ENCODE measurements around the gene CDK5RAP1.
"Not testable (repeated sequence)": the region's sequence is repeated elsewhere in the genome, so short reads cannot be mapped to it uniquely, and the experiment has no call there.

The CDK5RAP1 gene

DNA sequence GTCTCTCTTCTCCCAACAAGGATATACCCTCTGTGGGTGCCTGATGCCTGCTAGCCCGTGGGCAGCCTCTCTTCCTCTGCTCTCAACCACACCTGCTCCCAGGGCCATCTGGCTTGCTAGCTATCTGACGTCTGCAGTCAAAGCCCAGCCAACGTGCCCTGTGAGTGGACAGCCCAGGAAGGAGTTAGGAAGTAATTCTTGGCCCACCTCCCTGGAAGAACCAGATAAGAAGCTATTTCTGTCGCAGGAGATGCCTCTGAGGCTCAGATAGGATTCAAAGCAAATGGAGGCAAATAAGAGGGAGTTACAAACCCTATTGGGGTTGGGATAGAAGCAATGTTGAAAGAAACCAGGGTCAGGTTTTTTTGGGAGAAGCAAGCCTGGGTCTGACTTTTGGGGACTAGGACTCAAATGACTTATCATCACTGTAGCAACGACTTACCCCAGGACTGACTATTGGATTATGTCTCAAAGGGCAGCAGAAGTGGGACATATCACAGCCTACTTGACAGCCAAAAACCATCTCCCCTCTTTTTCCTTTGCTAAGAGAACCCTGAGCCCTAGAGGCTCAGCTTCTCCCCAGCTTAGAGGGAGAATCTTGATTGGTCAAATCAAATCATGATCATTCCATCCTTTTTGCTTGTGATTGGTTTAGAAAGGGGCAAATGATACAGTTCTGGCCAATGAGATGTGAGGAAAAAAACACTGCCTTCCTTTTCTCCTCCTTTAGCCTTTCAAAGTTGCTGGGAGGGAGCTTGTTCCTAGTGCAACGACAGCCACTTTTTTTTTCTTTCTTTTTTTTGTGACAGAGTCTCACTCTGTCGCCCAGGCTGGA lies 18.0 kb upstream of the CDK5RAP1 start:
- no peak for DNase-seq

DNA sequence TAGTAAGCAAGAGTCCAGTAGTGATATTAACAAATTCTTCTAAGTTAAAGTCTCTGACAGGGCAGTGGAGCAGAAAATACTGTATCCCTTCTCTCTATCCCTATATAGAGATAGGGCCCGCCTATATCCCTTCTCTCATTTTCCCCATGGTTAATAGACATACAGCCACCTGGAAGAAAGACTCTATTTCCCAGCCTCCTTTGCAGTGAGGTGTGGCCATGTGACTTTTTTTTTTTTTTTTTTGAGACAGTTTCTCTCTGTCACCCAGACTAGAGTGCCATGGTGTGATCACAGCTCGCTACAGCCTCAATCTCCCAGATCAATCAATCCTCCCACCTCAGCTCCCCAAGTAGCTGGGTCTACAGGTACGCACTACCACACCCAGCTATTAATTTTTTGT lies 16.7 kb upstream of the CDK5RAP1 start:
- no peak for DNase-seq

DNA sequence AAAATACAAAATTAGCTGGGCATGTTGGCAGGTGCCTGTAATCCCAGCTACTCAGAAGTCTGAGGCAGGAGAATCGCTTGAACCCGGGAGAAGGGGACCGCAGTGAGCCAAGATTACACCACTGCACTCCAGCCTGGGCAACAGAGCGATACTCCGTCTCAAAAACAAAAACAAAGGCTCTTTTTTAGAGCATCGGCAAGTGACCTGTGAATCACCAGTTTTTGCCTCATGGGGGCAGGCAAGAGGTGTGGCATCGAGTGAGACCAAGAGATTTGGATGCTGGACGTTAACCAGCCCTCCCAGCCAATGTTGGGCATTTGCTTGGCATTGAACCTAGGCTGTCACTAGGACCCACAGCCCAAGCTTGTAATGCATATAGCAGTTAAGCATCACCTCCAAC lies 14.6 kb upstream of the CDK5RAP1 start:
- no peak for DNase-seq

DNA sequence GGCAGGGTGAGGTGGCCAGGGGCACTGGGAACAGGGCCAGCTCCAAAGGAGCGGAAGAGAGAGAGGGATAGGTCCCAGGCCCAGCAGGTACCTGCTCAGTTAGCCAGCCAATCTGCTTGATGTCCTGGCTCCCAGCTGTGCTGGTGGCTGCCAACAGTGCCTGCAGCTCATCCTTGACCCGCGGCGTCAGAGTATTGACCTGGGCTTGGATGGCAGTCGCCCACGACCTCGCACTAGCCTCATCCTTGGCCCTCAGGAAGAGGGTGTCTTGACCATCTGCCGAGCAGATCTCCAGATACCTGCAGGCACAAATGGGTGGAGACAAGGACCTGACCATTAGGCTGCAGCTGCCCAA lies 11.1 kb upstream of the CDK5RAP1 start:
- no peak for DNase-seq

GRCh38 chr20:33411711-33412483 lies 10.6 kb upstream of the CDK5RAP1 start:
- no peak for DNase-seq

- no peak for DNase-seq
Observed at GRCh38 chr20:33411242-33411641, 9.9 kb upstream of the CDK5RAP1 start.

GRCh38 chr20:33410081-33410742 lies 8.9 kb upstream of the CDK5RAP1 start:
- DNase-seq: no peak

DNA sequence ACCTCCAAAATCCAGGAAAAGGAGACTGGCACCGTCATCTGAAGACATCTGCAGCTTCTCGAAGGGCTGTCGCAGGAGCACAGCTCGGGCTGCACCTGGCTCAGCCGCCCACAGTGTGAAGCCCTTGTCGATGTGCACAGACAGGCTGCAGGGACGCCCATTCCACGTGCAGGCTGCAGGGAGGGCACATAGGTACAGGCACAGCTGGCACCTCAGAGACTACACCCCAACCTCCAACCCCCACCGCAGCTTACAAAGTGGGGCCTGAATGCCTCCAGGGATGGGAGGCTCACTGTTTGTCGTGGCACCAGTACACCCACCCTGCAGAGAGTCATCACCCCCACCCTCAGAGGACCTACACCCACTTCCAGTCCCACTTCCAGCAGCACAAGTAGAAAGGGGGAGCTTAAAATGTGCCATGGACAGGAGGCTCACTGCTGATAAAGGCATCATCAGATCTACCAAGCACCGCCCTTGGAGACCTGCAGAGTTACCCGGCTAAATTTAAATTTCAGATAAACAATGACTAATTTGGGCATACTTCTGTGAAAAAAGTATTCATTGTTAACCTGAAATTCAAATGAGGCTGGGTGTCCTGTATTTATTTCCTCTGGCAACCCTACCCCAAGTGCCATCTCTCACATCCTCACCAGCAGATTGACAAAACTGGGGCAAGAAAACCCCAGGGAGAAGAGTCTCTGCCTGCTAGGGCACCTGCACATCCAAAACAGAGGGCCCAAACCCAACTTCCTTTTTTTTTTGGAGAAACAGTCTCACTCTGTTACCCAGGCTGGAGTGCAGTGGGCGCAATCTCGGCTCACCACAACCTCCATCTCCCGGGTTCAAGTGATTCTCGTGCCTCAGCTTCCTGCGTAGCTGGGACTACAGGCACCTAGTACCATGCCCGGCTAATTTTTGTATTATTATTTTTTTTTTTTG lies 7.7 kb upstream of the CDK5RAP1 start:
- no peak for DNase-seq

- DNase-seq: no peak
Observed at GRCh38 chr20:33408313-33408712, 7.0 kb upstream of the CDK5RAP1 start.

DNA sequence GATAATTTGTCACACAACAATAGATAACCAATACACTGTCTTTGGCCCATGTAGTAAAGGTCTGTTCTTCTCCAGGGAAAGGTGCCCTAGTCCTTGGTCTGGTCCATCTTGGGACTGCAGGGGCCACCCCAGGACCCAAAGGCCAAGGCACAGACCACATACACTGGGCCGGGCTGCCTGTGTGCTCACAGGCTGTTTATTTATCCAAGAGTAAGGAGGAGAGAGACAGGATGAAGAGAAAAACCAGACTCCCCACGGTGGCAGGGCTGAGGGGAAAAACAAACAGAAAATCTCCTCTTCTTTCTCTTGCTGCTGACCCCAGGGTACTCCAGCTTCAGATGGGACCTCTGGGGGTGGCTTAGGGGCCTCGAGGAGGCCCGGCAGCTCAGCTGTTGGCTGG lies 6.5 kb upstream of the CDK5RAP1 start:
- DNase-seq: no peak

- DNase-seq: no peak
Observed at GRCh38 chr20:33407251-33407650, 5.9 kb upstream of the CDK5RAP1 start.

DNA sequence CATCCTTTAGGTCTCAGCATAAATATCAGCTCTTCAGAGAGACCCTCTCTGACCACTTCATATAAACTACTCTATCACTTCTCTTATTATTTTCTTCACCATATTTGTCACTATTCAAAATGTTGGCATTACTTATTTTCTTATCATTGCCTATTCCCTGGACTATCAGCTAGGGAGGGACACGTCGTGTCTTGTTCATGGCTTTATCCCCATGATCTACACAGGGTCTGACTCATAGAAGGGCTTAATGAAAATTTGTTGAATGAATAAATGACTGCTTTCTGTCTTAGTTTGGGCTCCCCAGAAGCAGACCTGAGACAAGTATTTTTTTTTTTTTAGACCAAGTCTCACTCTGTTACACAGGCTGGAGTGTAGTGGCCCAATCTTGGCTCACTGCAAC lies 3.0 kb upstream of the CDK5RAP1 start:
- no peak for DNase-seq

- no peak for DNase-seq
Observed at GRCh38 chr20:33401921-33402369, 626 bp upstream of the CDK5RAP1 start.

DNA sequence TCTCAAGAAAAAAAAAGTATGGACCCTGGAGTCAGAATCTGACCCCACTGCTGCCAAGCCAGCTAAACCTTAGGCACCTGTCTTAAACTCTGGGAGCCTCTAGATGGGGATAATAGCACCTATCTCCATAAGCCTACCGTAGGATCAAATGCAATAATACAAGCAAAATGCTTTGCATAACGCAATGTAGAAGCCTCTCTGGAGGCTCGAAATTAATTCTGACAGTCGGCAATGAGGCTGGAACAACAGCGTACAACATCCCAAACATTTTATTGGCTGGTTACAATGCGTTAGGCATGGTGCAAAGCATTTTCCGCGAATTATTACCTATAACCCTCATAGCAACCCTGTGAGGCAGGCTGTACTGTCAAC lies 521 bp downstream of the CDK5RAP1 start:
- DNase-seq: no peak

- no peak for DNase-seq
Observed at GRCh38 chr20:33399924-33400323, 1.4 kb downstream of the CDK5RAP1 start.

- DNase-seq: no peak
Observed at GRCh38 chr20:33394718-33395117, 6.6 kb downstream of the CDK5RAP1 start.

- no peak for DNase-seq
Observed at GRCh38 chr20:33393609-33394008, 7.7 kb downstream of the CDK5RAP1 start.

- no peak for DNase-seq
Observed at GRCh38 chr20:33391722-33392415, 9.4 kb downstream of the CDK5RAP1 start.

DNA sequence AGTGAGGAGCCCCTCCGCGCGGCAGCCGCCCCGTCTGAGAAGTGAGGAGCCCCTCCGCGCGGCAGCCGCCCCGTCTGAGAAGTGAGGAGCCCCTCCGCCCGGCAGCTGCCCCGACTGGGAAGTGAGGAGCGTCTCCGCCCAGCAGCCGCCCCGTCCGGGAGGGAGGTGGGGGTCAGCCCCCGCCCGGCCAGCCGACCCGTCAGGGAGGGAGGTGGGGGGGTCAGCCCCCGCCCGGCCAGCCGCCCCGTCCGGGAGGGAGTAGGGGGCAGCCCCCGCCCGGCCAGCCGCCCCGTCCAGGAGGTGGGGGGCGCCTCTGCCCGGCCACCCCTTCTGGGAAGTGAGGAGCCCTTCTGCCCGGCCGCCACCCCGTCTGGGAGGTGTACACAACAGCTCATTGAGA lies 12.0 kb downstream of the CDK5RAP1 start:
- DNase-seq: not testable (repeated sequence)

- no peak for DNase-seq
Observed at GRCh38 chr20:33388268-33388667, 13.1 kb downstream of the CDK5RAP1 start.

DNA sequence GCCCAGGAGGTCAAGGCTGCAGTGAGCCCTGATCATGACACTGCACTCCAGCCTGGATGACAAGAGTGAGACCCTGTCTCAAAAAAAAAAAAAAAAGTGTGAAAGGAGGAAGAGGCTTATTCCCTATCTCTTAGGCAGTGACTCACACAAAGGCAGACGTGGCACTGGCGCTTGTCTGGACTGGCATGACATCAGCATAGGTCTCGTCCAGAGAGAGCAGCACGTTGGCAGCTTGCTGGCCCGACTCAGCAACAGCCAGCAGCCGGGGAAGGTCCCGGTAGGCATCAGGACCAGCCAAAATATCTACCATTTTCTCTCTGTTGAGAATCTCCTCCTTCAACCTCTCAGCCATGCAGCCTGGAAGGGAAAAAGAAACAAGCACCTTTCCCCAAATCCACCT lies 14.1 kb downstream of the CDK5RAP1 start:
- no peak for DNase-seq

GRCh38 chr20:33386673-33387072 lies 14.6 kb downstream of the CDK5RAP1 start:
- no peak for DNase-seq

All from stimulated activated CD4-positive, alpha-beta T cell treated with anti-CD3 and anti-CD28 coated beads, Interleukin-2, amount 100 ng/mL, for 24 hours (primary cell).